ENCODE measurements around the gene KCND1.

Gene KCND1

DNA sequence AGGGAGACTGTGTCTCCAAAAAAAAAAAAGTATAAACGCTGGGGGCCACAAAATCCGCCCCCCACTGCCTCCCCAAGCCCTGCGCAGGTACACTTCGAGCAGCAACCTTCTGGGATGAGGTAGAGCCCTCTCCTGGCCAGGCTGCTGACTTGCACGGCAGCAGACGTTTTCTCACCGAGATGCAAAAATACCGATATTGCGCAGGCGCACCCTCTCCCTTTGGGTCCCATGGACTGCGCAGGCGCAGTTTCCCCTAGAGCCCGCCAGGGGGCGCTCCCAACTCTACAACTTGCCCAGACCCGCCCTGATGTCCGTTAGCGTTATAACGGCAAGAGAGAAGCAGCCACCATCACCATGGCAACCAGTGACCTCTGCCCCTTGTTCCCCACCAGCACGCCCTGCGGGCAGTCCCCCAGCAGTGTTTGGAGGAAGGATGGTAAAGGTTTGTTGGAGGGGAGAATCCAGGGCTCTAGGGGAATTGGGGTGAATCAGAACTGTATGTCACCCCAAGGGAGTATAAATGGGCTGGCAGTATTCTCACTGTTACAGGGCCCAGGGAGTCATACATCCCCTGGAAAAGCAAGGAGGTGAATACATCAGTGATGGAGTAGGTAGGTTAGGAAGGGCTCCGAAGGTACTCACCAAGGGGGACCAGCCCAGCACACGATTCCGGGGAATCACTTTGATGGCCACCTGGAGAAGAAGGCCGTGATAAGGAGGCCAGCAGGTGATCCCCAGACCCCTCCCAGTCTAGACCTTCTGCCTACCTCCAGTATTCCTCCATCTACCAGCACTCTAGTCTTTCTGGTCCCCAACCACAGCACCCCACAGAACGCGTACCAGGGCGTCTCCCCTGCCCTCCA is 54.3 kb downstream of the KCND1 start:
- peak overlapping the region; percentile 57 for H3K4me3 ChIP-seq (ENCODE audit: low read depth, low read length)
- in situ Hi-C loops (cut with HindIII; ENCODE audit: low sequenced_read_pairs): no loop called here
- TF ChIP-seq, protein P1, sequence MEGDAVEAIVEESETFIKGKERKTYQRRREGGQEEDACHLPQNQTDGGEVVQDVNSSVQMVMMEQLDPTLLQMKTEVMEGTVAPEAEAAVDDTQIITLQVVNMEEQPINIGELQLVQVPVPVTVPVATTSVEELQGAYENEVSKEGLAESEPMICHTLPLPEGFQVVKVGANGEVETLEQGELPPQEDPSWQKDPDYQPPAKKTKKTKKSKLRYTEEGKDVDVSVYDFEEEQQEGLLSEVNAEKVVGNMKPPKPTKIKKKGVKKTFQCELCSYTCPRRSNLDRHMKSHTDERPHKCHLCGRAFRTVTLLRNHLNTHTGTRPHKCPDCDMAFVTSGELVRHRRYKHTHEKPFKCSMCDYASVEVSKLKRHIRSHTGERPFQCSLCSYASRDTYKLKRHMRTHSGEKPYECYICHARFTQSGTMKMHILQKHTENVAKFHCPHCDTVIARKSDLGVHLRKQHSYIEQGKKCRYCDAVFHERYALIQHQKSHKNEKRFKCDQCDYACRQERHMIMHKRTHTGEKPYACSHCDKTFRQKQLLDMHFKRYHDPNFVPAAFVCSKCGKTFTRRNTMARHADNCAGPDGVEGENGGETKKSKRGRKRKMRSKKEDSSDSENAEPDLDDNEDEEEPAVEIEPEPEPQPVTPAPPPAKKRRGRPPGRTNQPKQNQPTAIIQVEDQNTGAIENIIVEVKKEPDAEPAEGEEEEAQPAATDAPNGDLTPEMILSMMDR (IDR thresholded peaks at IDR 0.05; ENCODE audit: low read depth, low read length): peak; percentile 85
- DNase-seq (ENCODE audit: low read depth, low spot score): peak; percentile 90

GRCh38 chrX:48914593-48915493 is 56.8 kb downstream of the KCND1 start:
- in situ Hi-C loops (cut with HindIII; ENCODE audit: low sequenced_read_pairs): no loop called here
- DNase-seq (ENCODE audit: low read depth, low spot score): no peak
- TF ChIP-seq, protein P1 (IDR thresholded peaks at IDR 0.05; ENCODE audit: low read depth, low read length): no peak
- no peak overlapping the region for H3K4me3 ChIP-seq (ENCODE audit: low read depth, low read length)

GRCh38 chrX:48913605-48914366 is 57.9 kb downstream of the KCND1 start:
- in situ Hi-C loops (cut with HindIII; ENCODE audit: low sequenced_read_pairs): no loop called here
- TF ChIP-seq, protein P1 (IDR thresholded peaks at IDR 0.05; ENCODE audit: low read depth, low read length): no peak
- DNase-seq (ENCODE audit: low read depth, low spot score): no peak
- no peak overlapping the region for H3K4me3 ChIP-seq (ENCODE audit: low read depth, low read length)

GRCh38 chrX:48911412-48912182 is 60.0 kb downstream of the KCND1 start, which contains the start of gene SLC35A2:
Gene SLC35A2 (minus strand): TSS chrX:48911646. CDS start chrX:48911636, 10 bp downstream.
- H3K4me3 ChIP-seq (ENCODE audit: low read depth, low read length): peak within 1 kb of the TSS; percentile 82
- peak; percentile 68 for DNase-seq (ENCODE audit: low read depth, low spot score)
- TF ChIP-seq, protein P1 (IDR thresholded peaks at IDR 0.05; ENCODE audit: low read depth, low read length): no peak
- in situ Hi-C loops (cut with HindIII; ENCODE audit: low sequenced_read_pairs): no loop called here

Data from astrocyte of the spinal cord (primary cell).